C4-2B (cell line): ENCODE data around the gene SLC9A9.

Experiments
- H3K27ac ChIP-seq: fragments of 450-650 bp; 2 replicates; pipeline ENCODE4 v1.5.1; 2017
- ZFX ChIP-seq: fragments of 450-650 bp; IDR thresholded peaks from 2 replicates; pipeline ENCODE4 v1.6.1; 2017
- TF ChIP-seq, protein P1 (sequence below): fragments of 450-650 bp; conservative IDR thresholded peaks from 2 replicates; pipeline ENCODE4 v1.5.1; 2017; ENCODE audit warnings: mild to moderate bottlenecking

The SLC9A9 gene

DNA sequence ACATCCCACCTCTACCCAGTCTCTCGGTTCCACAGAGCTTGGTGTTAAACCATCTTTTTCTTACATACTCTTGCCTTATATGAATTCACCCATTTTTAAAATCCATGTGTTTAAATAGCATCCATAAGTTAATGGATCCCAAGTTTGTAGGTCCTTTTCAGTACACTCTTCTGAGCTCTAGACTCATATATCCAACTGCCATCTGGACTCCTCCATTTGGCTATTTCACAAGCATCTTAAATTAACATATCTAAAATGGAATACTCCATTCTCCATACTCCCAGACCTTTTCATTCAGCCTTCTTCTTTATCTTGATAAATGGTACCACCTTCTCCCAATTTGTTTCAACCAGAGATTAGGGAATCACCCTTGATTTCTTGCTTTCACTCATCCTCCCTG is 615.3 kb downstream of the SLC9A9 start:
- H3K27ac ChIP-seq, result no peak overlapping the region
- TF ChIP-seq, protein P1, sequence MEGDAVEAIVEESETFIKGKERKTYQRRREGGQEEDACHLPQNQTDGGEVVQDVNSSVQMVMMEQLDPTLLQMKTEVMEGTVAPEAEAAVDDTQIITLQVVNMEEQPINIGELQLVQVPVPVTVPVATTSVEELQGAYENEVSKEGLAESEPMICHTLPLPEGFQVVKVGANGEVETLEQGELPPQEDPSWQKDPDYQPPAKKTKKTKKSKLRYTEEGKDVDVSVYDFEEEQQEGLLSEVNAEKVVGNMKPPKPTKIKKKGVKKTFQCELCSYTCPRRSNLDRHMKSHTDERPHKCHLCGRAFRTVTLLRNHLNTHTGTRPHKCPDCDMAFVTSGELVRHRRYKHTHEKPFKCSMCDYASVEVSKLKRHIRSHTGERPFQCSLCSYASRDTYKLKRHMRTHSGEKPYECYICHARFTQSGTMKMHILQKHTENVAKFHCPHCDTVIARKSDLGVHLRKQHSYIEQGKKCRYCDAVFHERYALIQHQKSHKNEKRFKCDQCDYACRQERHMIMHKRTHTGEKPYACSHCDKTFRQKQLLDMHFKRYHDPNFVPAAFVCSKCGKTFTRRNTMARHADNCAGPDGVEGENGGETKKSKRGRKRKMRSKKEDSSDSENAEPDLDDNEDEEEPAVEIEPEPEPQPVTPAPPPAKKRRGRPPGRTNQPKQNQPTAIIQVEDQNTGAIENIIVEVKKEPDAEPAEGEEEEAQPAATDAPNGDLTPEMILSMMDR, result no peak
- TF ChIP-seq ZFX, result no peak

DNA sequence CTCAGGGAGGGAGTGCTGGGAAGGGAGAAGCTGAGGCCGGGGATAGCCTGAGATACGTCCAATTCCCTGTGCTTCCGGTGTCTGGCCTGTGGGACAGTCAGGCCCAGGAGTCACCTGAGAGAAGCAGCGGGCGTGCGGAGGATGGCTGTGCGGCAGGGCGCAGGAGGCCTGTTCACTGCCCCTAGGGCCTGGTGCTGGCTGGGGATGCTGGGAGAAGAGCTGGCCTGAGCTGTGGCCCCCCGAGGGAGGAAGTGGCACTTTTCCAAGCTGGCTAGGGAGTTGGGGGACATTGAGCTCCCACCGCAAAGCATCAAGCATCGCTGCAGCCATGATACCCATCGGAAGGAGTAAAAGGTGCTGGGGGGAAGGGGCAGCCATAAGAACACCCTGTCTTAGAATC is 619.9 kb downstream of the SLC9A9 start:
- H3K27ac ChIP-seq, result no peak overlapping the region
- TF ChIP-seq, protein P1, result no peak
- no peak for TF ChIP-seq ZFX

DNA sequence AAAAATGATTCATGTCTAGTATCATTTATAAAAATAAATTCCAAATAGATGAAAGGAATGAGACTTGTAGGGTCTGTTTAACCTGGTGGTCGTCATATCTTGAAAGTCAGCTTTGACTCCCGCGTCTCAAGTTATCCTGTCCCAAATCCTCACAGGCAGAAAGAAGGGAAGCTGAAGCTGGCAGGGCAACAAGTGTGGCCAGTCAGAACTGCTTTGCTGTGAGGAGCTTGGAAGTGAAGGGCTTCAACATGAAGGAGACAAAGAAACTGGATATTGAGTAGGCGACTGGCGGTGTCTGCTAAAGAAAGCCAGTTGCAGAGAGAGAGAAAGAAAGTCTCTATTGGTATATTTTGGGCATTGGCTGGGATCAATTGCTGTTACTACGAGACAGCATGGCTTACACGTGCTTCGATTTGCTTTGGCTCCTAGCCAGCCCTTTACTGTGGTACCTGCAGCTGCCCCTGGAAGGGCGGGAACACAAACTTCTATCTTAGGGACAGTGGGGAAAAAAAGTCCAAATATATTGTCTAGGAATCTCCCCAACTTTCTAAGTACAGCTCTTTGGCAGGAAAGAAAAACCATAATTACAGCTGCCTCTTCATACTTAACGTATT is 621.5 kb downstream of the SLC9A9 start:
- no peak overlapping the region for H3K27ac ChIP-seq
- TF ChIP-seq, protein P1, result no peak
- TF ChIP-seq ZFX, result no peak

DNA sequence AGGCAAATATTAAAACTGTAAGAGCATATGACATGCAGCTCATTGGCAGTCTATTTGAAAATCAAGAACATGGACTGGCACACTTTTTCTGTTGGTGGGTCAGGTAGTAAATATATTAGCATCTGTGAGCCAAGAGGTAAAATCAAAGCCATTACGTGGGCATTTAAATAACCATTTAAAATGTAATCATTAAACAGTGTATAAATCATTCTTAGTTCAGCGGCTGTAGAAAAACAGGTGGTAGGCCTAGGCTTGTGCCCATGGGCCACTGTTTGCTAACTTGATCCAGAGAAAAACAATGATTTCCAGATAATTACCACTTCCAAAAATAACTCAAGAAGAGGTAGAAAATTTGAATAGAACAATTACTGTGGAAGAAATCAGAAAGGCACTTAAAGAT is 623.6 kb downstream of the SLC9A9 start:
- no peak for TF ChIP-seq ZFX
- TF ChIP-seq, protein P1, result no peak
- H3K27ac ChIP-seq, result no peak overlapping the region

DNA sequence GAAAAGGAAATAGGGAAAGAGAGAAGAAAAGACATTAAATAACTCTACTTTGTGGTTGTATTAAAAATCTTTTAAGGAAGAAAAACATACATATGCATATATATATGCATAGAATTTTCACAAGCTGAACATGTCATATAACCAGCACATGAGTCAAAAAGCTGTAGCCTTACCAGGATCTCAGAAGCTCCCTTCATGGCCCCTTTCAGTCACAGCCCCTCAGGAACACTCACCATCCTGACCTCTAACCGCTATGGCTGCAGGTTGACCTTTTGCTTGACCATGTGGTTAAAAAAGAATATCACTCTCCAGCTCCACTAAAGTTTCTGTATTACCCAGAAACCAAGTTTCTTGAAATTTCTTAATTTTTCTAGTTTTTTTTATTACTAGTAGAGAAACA is 625.3 kb downstream of the SLC9A9 start:
- no peak for TF ChIP-seq ZFX
- TF ChIP-seq, protein P1, result no peak
- no peak overlapping the region for H3K27ac ChIP-seq

DNA sequence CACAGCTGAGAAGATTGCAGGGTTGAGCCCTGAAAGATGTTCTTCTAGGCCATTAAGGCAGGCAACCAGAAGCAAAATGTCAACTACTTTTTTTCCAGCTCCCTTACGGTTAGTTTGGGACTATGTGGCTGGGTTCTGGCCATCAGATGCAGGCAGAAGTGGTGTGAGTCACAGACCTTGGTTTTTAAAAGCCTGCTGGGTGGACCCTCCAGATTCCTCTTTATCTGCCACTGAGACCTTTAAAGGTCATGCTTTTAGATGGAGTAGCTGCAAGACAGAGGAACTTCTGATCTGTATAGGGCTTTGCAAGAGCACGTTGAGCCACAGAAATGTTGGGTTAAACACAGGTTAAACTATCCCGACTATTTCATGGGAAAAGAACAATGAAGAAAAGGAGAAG is 625.8 kb downstream of the SLC9A9 start:
- TF ChIP-seq, protein P1, result no peak
- TF ChIP-seq ZFX, result no peak
- H3K27ac ChIP-seq, result no peak overlapping the region

DNA sequence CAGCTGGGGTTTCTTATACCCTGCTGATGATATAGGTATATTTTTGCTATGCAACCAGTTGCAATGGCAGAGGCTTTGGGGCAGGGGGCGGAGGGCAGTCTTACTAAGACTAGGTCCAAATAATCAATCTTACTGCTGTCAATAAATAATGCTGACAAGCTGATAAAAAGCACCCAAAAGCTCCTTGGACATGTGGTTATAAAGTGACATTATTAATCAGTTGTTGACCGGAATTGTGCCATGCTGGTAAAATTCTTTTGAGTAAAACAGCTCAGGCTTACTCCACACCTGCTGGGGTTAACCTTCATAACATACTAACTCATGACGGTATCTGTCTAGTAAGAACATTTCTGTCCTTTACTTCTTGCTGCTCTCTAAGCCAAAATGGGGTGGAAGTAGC is 626.8 kb downstream of the SLC9A9 start:
- TF ChIP-seq ZFX, result no peak
- TF ChIP-seq, protein P1, result no peak
- H3K27ac ChIP-seq, result no peak overlapping the region
